GM12873 (cell line): ENCODE results near the gene CALML3.

Experiments
- CTCF ChIP-seq: IDR thresholded peaks from 2 replicates; pipeline ENCODE4 v1.5.1; 2012; ENCODE audit warnings: low read depth, mild to moderate bottlenecking, moderate library complexity, low read length, control low read depth; ENCODE audit not compliant: insufficient read depth; ENCODE audit errors: missing control alignments

CALML3 gene

GRCh38 chr10:5550250-5550545, 25.4 kb downstream of the CALML3 start:
- no peak for TF ChIP-seq CTCF

- no peak for TF ChIP-seq CTCF
Measured at GRCh38 chr10:5550621-5551530, 26.1 kb downstream of the CALML3 start.

GRCh38 chr10:5551531-5552375, 27.0 kb downstream of the CALML3 start:
- TF ChIP-seq CTCF, result no peak

- TF ChIP-seq CTCF, result no peak
Measured at GRCh38 chr10:5552376-5553321, 27.9 kb downstream of the CALML3 start.

GRCh38 chr10:5553400-5554170, 28.8 kb downstream of the CALML3 start:
- TF ChIP-seq CTCF, result no peak

- no peak for TF ChIP-seq CTCF
Measured at GRCh38 chr10:5555021-5555510, 30.3 kb downstream of the CALML3 start.
